BJ (cell line): ENCODE results near the gene LENG1. TPM values are rescaled to one million over a fixed set of nuclear protein-coding genes. Genes with fewer than 3 reads are reported as not detected.

ENCODE experiments used
- CTCF ChIA-PET: fragments of 350-600 bp; formaldehyde crosslinking; extraction: SDS; loops from one replicate; lab custom pipeline; 2021; ENCODE audit warnings: antibody characterized with exemption, inconsistent platforms; lab: Yijun Ruan, JAX
- POLR2A ChIA-PET: fragments of 300-600 bp; sonication (Branson Sonifier 250); formaldehyde crosslinking; extraction: SDS; loops from one replicate; lab custom pipeline; 2021; ENCODE audit warnings: antibody characterized with exemption; lab: Charles Lee
- DNase-seq: peaks from one replicate; pipeline ENCODE4 v3.0.0-alpha.2; 2011; ENCODE audit warnings: low read depth
- H3K27me3 ChIP-seq: 2 replicates; pipeline ENCODE4 v1.6.0; 2011; ENCODE audit warnings: low read length; ENCODE audit not compliant: control insufficient read depth, insufficient read depth
- H3K36me3 ChIP-seq: 2 replicates; pipeline ENCODE4 v1.5.1; 2011; ENCODE audit warnings: low read length; ENCODE audit not compliant: control insufficient read depth, insufficient read depth
- H3K4me3 ChIP-seq: 2 replicates; pipeline ENCODE4 v1.5.1; 2011; ENCODE audit warnings: low read depth, mild to moderate bottlenecking, control low read depth, low read length
- polyA plus RNA-seq: library from polyadenylated mRNA; depleted of rRNA; stranded (reverse); fragments of >200 nt; gene quantifications from 2 replicates; pipeline ENCODE4 v1.2.3, GENCODE V29; 2011
- TF ChIP-seq, protein P1 (sequence below): IDR thresholded peaks from 2 replicates; pipeline ENCODE4 v1.5.1; 2011; ENCODE audit warnings: low read depth, mild to moderate bottlenecking, control low read depth, inconsistent platforms, low read length, moderate library complexity; ENCODE audit not compliant: insufficient read depth

The LENG1 gene
- polyA plus RNA-seq, 1 experiment, result 4.4 TPM

DNA sequence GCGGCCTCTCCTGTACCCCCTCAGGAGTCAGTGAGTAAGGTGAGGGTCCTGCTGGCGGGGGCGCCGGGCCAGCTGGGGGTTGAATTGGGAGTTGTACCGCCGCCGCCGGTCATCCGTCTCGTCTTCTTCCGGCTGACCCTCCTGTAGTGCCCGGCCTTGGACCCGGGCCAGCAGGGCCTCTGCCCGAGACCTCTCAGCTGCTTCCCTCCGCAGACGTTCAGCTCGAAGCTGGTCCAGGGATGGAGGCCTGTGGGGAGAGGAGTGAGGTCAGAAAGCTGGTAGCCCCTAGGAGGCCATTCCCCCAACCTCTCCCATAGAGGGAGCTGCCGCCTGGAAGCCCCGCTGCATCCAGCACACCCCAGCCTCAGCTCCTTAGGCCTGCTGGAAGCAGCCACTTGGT is 3.8 kb downstream of the LENG1 start:
- no peaks in the 10 kb centered on the region for H3K27me3 ChIP-seq
- ChIA-PET POLR2A (no interaction called here), CTCF (interaction anchor here (0.6 to 2.1 kb wide), 2 partner anchors 11 to 13 kb away, joined by 3 to 5 read pairs; no protein-coding TSS in a partner anchor)
- TF ChIP-seq, protein P1, sequence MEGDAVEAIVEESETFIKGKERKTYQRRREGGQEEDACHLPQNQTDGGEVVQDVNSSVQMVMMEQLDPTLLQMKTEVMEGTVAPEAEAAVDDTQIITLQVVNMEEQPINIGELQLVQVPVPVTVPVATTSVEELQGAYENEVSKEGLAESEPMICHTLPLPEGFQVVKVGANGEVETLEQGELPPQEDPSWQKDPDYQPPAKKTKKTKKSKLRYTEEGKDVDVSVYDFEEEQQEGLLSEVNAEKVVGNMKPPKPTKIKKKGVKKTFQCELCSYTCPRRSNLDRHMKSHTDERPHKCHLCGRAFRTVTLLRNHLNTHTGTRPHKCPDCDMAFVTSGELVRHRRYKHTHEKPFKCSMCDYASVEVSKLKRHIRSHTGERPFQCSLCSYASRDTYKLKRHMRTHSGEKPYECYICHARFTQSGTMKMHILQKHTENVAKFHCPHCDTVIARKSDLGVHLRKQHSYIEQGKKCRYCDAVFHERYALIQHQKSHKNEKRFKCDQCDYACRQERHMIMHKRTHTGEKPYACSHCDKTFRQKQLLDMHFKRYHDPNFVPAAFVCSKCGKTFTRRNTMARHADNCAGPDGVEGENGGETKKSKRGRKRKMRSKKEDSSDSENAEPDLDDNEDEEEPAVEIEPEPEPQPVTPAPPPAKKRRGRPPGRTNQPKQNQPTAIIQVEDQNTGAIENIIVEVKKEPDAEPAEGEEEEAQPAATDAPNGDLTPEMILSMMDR, result no peak
- peaks cover 40% of the 10 kb centered on the region for H3K36me3 ChIP-seq
- DNase-seq, result no peak
- H3K4me3 ChIP-seq, result no peak overlapping the region

DNA sequence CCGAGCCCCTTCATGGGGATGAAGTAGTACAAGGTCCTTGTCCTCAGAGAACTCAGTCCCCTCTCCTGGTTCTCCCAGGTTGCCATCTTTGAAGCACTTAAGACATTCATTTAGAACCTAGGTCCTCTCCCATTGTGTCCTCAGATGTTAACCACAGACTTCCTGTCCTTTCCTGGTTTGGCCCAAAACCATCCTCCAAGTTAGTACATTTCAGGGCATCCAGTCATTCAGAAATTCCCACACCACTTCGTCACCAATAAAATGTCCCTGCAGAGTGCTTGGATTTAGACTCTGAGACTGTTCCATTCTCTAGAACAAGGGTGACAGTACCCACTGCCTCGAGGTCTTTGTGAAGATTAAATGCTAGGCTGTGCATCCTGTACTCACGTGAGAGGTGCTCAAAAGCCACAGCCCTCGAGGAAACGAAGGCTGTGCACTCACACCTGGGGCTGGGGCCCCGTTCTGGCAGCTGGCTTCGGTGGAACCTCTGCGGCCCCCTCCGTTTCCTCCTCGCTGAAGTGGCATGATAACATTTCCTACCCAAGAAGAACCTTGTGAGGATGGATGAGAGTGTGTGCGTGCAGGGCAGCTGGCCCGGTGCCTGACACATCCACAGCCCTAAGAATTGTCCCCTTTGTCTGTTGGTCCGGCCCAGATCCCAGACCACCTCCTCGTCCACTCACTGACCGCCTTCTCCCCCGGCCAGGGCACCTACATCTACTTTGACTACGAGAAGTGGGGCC is 4.7 kb downstream of the LENG1 start:
- TF ChIP-seq, protein P1, result no peak
- ChIA-PET CTCF (no interaction called here), POLR2A (no interaction called here)
- peaks cover 46% of the 10 kb centered on the region for H3K36me3 ChIP-seq
- H3K27me3 ChIP-seq, result no peaks in the 10 kb centered on the region
- H3K4me3 ChIP-seq, result no peak overlapping the region
- DNase-seq, result no peak

DNA sequence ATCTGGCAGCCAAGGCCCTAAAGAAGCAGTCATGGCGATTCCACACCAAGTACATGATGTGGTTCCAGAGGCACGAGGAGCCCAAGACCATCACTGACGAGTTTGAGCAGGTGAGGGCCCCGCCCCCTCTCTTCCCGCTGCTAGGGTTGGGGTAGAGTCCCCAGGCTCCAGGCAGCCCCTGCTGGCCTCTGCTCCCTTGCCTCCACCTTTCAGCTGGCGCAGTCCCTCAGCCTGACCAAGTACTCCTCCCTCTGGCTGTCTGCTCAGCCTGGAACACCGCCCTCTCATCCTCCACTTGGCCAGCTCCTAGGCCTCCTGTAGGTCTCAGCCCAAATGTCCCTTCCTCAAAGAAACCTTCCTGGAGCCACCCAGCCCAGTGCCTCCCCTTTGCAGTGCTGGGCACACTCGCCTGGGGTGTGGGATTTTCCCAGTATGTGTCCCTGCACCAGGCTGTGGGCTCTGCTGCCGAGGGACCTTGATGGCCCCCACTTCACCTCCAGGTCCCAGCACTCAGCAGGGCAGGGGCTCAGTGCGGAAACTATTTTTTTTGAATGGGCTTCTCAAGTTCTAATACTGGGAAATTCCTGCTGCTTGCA is 5.7 kb downstream of the LENG1 start:
- no peaks in the 10 kb centered on the region for H3K27me3 ChIP-seq
- TF ChIP-seq, protein P1, result no peak
- no peak for DNase-seq
- ChIA-PET CTCF (interaction anchor here (0.8 kb wide), 1 partner anchor 17 kb away, joined by 4 read pairs; no protein-coding TSS in a partner anchor), POLR2A (no interaction called here)
- H3K4me3 ChIP-seq, result no peak overlapping the region
- peaks cover 54% of the 10 kb centered on the region for H3K36me3 ChIP-seq

DNA sequence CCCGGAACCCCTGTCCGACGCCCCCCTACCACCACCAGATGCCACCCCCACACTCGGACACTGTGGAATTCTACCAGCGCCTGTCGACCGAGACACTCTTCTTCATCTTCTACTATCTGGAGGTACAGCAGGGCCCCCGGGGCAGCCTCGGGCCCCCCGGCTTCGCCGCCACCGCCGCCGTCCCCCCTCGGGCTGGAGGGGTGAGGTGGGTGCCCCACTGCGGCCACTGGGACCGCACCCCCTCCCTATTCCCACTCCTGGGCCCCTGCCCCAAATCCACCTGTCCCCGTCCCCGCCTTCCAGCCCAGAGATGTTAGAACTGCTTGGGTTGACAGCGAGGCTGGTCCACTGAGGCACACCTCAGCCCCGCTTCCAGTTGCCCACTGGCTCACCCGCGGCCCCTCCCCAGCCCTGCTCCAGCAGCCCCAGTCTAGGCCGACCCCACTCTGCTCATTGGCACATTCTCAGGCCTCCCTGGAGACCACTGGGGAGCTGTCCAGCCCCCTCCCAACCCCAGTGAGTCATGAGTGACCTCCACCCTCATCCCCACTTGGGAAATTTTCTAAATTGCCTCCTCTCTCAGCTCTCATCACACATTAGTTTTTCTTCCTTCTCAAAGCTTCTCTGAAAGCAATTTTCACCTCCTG is 6.5 kb downstream of the LENG1 start:
- Histone ChIP-seq H3K36me3 (peaks cover 58% of the 10 kb centered on the region), H3K4me3 (no peak overlapping the region), H3K27me3 (no peaks in the 10 kb centered on the region)
- CTCF ChIA-PET, result interaction anchor here (0.8 kb wide), 1 partner anchor 16 kb away, joined by 4 read pairs; no protein-coding TSS in a partner anchor
- no peak for DNase-seq
- POLR2A ChIA-PET, result no interaction called here
- TF ChIP-seq, protein P1, result no peak

DNA sequence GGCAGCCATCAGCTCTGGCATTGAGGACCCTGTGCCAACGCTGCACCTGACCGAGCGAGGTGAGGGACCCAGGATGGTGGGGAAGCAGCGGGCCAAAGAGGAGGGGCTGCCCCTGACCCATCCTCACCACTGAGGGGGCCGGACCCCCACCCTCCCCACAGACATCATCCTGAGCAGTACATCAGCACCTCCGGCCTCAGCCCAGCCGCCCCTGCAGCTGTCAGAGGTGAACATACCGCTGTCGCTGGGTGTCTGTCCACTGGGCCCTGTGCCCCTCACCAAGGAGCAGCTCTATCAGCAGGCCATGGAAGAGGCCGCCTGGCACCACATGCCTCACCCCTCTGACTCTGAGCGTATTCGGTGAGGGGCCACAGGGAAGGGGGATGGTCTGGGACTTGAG is 7.3 kb downstream of the LENG1 start:
- peaks cover 64% of the 10 kb centered on the region for H3K36me3 ChIP-seq
- no peaks in the 10 kb centered on the region for H3K27me3 ChIP-seq
- H3K4me3 ChIP-seq, result no peak overlapping the region
- TF ChIP-seq, protein P1, result no peak
- ChIA-PET CTCF (no interaction called here), POLR2A (no interaction called here)
- no peak for DNase-seq
